D341Med (cell line): ENCODE results near the gene DDHD1.
A peak's percentile ranks its signal among the peaks of the same experiment; 100 is the strongest.
"Not testable (repeated sequence)": the region's sequence is repeated elsewhere in the genome, so short reads cannot be mapped to it uniquely, and the experiment has no call there.

Experiments used
- DNase-seq: peaks from one replicate; pipeline ENCODE4 v3.0.0; 2012; ENCODE audit warnings: low spot score

The DDHD1 gene

GRCh38 chr14:53108292-53109104, 44.6 kb downstream of the DDHD1 start:
- DNase-seq = no peak

GRCh38 chr14:53106768-53107167, 46.4 kb downstream of the DDHD1 start:
- no peak for DNase-seq

- no peak for DNase-seq
Observed at GRCh38 chr14:53103636-53104340, 49.3 kb downstream of the DDHD1 start.

GRCh38 chr14:53093206-53093605, 59.9 kb downstream of the DDHD1 start:
- DNase-seq = no peak

GRCh38 chr14:53090853-53091252, 62.3 kb downstream of the DDHD1 start:
- no peak for DNase-seq

GRCh38 chr14:53084954-53085353, 68.2 kb downstream of the DDHD1 start:
- not testable (repeated sequence) for DNase-seq

- DNase-seq = no peak
Observed at GRCh38 chr14:53064475-53064874, 88.6 kb downstream of the DDHD1 start.

GRCh38 chr14:53062856-53063255, 90.3 kb downstream of the DDHD1 start:
- no peak for DNase-seq

GRCh38 chr14:53060046-53060445, 93.1 kb downstream of the DDHD1 start:
- DNase-seq = no peak

- peak; percentile 48 for DNase-seq
Observed at GRCh38 chr14:53055003-53055402, 98.1 kb downstream of the DDHD1 start.

- no peak for DNase-seq
Observed at GRCh38 chr14:53054457-53054856, 98.7 kb downstream of the DDHD1 start.

- DNase-seq = no peak
Observed at GRCh38 chr14:53048631-53049030, 104.5 kb downstream of the DDHD1 start.

GRCh38 chr14:53047307-53048069, 105.6 kb downstream of the DDHD1 start:
- DNase-seq = no peak

- DNase-seq = no peak
Observed at GRCh38 chr14:53044486-53044885, 108.6 kb downstream of the DDHD1 start.

- no peak for DNase-seq
Observed at GRCh38 chr14:53043027-53043581, 110.0 kb downstream of the DDHD1 start.

- DNase-seq = no peak
Observed at GRCh38 chr14:53042480-53042879, 110.6 kb downstream of the DDHD1 start.

GRCh38 chr14:53041067-53041466, 112.1 kb downstream of the DDHD1 start:
- no peak for DNase-seq

- DNase-seq = no peak
Observed at GRCh38 chr14:53038629-53039028, 114.5 kb downstream of the DDHD1 start.

- DNase-seq = no peak
Observed at GRCh38 chr14:53037016-53037415, 116.1 kb downstream of the DDHD1 start.

GRCh38 chr14:53035336-53036210, 117.5 kb downstream of the DDHD1 start:
- DNase-seq = no peak

GRCh38 chr14:53034688-53035230, 118.4 kb downstream of the DDHD1 start:
- DNase-seq = no peak
